HEK293 (cell line): ENCODE measurements around the gene NCOA7.

ENCODE experiments used
- CTCF ChIP-seq: fragments of 450-650 bp; formaldehyde crosslinking; IDR thresholded peaks from 2 replicates; pipeline ENCODE4 v1.5.1; 2016; ENCODE audit warnings: missing biosample characterization, missing genetic modification characterization
- SP2 ChIP-seq: fragments of 450-650 bp; formaldehyde crosslinking; IDR thresholded peaks from 2 replicates; pipeline ENCODE4 v1.5.1; 2016; ENCODE audit warnings: missing biosample characterization, missing genetic modification characterization
- TCF7L2 ChIP-seq: IDR thresholded peaks from 2 replicates; pipeline ENCODE4 v1.6.1; 2011; ENCODE audit warnings: low read depth, mild to moderate bottlenecking, inconsistent platforms, low read length, moderate library complexity, borderline replicate concordance
- ZBTB49 ChIP-seq: fragments of 450-650 bp; formaldehyde crosslinking; IDR thresholded peaks from 2 replicates; pipeline ENCODE4 v1.5.1; 2016; ENCODE audit warnings: missing biosample characterization, missing genetic modification characterization, low read depth
- ZNF114 ChIP-seq: fragments of 450-650 bp; formaldehyde crosslinking; IDR thresholded peaks from 2 replicates; pipeline ENCODE4 v1.5.0; 2017; ENCODE audit warnings: missing biosample characterization, missing genetic modification characterization
- ZNF146 ChIP-seq: fragments of 450-650 bp; formaldehyde crosslinking; IDR thresholded peaks from 2 replicates; pipeline ENCODE4 v1.5.1; 2016; ENCODE audit warnings: missing biosample characterization, missing genetic modification characterization
- ZNF24 ChIP-seq: fragments of 450-650 bp; formaldehyde crosslinking; IDR thresholded peaks from 2 replicates; pipeline ENCODE4 v1.5.1; 2016; ENCODE audit warnings: missing biosample characterization, missing genetic modification characterization
- ZNF311 ChIP-seq: fragments of 450-650 bp; formaldehyde crosslinking; IDR thresholded peaks from 2 replicates; pipeline ENCODE4 v1.5.1; 2017; ENCODE audit warnings: missing biosample characterization, missing genetic modification characterization, borderline replicate concordance
- ZNF335 ChIP-seq: fragments of 450-650 bp; formaldehyde crosslinking; conservative IDR thresholded peaks from 2 replicates; pipeline ENCODE4 v1.5.1; 2016; ENCODE audit warnings: missing biosample characterization, missing genetic modification characterization
- ZNF433 ChIP-seq: fragments of 450-650 bp; formaldehyde crosslinking; IDR thresholded peaks from 2 replicates; pipeline ENCODE4 v1.5.1; 2016; ENCODE audit warnings: missing biosample characterization, missing genetic modification characterization, low read depth
- ZNF473 ChIP-seq: fragments of 450-650 bp; formaldehyde crosslinking; IDR thresholded peaks from 2 replicates; pipeline ENCODE4 v1.5.1; 2017; ENCODE audit warnings: missing biosample characterization, missing genetic modification characterization
- ZNF670 ChIP-seq: fragments of 450-650 bp; formaldehyde crosslinking; IDR thresholded peaks from 2 replicates; pipeline ENCODE4 v1.5.1; 2016; ENCODE audit warnings: missing biosample characterization, missing genetic modification characterization, low read depth
- ZSCAN16 ChIP-seq: fragments of 450-650 bp; formaldehyde crosslinking; IDR thresholded peaks from 2 replicates; pipeline ENCODE4 v1.5.1; 2016; ENCODE audit warnings: missing biosample characterization, missing genetic modification characterization
- TF ChIP-seq, protein P1 (sequence below): fragments of 450-650 bp; formaldehyde crosslinking; IDR thresholded peaks from 2 replicates; pipeline ENCODE4 v1.5.1; 2016; ENCODE audit warnings: missing biosample characterization, missing genetic modification characterization, low read depth

DNA sequence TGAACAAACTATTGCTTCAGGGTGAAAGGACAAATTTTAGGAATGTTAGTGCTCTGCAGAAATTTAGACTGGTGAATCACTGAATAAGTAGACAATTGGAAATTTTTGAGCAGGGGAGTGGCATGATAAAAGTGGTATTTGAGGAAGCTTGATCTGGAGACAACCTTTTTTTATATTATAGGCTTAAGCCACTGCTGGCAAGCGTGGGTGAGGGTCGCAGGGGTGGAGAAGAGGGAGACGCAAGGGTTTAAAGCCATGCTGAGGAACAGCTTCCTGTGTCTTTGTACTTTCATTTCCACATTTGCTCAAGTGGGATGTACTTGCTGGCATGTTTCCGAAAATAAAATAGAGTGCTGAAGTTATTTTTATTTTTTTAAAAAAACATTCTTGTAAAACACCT, 23.7 kb downstream of the NCOA7 start:
- TF ChIP-seq ZNF473 (no peak), ZNF433 (no peak), ZNF670 (tag by site-specific recombination) (no peak), CTCF (no peak), ZNF146 (no peak), ZNF114 (tag by site-specific recombination) (no peak), ZSCAN16 (no peak), TCF7L2 (no peak), ZNF335 (no peak), ZBTB49 (tag by site-specific recombination) (no peak), ZNF24 (tag by site-specific recombination) (no peak), ZNF311 (tag by site-specific recombination) (no peak), SP2 (tag by site-specific recombination) (no peak)
- TF ChIP-seq, protein P1, sequence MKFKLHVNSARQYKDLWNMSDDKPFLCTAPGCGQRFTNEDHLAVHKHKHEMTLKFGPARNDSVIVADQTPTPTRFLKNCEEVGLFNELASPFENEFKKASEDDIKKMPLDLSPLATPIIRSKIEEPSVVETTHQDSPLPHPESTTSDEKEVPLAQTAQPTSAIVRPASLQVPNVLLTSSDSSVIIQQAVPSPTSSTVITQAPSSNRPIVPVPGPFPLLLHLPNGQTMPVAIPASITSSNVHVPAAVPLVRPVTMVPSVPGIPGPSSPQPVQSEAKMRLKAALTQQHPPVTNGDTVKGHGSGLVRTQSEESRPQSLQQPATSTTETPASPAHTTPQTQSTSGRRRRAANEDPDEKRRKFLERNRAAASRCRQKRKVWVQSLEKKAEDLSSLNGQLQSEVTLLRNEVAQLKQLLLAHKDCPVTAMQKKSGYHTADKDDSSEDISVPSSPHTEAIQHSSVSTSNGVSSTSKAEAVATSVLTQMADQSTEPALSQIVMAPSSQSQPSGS: no peak
